HG03460 (cell line): ENCODE measurements around the gene PABPN1.

Source experiments
- ATAC-seq: cut with Tn5 transposase; IDR thresholded peaks from one replicate; pipeline ENCODE4 v1.9.1; 2021; ENCODE audit not compliant: unreplicated experiment

The PABPN1 gene

GRCh38 chr14:23357261-23357660, 36.0 kb downstream of the PABPN1 start:
- no peak for ATAC-seq

- no peak for ATAC-seq
Measured at GRCh38 chr14:23358042-23358441, 36.8 kb downstream of the PABPN1 start.

GRCh38 chr14:23358553-23359166, 37.4 kb downstream of the PABPN1 start:
- ATAC-seq: no peak

- ATAC-seq: no peak
Measured at GRCh38 chr14:23359167-23359626, 37.9 kb downstream of the PABPN1 start.

- ATAC-seq: no peak
Measured at GRCh38 chr14:23359722-23360447, 38.6 kb downstream of the PABPN1 start.

GRCh38 chr14:23360496-23360895, 39.2 kb downstream of the PABPN1 start:
- no peak for ATAC-seq

- ATAC-seq: no peak
Measured at GRCh38 chr14:23361320-23361719, 40.1 kb downstream of the PABPN1 start.

- ATAC-seq: no peak
Measured at GRCh38 chr14:23361763-23362162, 40.5 kb downstream of the PABPN1 start.

GRCh38 chr14:23362200-23362599, 40.9 kb downstream of the PABPN1 start:
- no peak for ATAC-seq

- ATAC-seq: no peak
Measured at GRCh38 chr14:23364164-23365035, 43.1 kb downstream of the PABPN1 start.

- ATAC-seq: no peak
Measured at GRCh38 chr14:23365036-23365731, 43.9 kb downstream of the PABPN1 start, which contains the start of gene EFS. Gene EFS (minus strand): TSS chr14:23365172. CDS start chr14:23365025, 147 bp downstream.

- ATAC-seq: no peak
Measured at GRCh38 chr14:23365732-23366425, 44.6 kb downstream of the PABPN1 start.

GRCh38 chr14:23366426-23366921, 45.2 kb downstream of the PABPN1 start:
- no peak for ATAC-seq

- ATAC-seq: no peak
Measured at GRCh38 chr14:23370221-23370620, 49.0 kb downstream of the PABPN1 start.

GRCh38 chr14:23371865-23372264, 50.6 kb downstream of the PABPN1 start:
- no peak for ATAC-seq

GRCh38 chr14:23372509-23372908, 51.3 kb downstream of the PABPN1 start, which contains the start of gene IL25:
Gene IL25 (plus strand): TSS chr14:23372809.
- ATAC-seq: no peak

GRCh38 chr14:23373041-23373440, 51.8 kb downstream of the PABPN1 start:
- ATAC-seq: no peak
